PC-9 (cell line): ENCODE measurements around the gene VWC2. TPM values are rescaled to one million over a fixed set of nuclear protein-coding genes. Genes with fewer than 3 reads are reported as not detected.

ENCODE experiments used
- BruUV-seq: library from RNA; stranded (reverse); fragments of 400-500 nt; replicated peaks from 2 replicates; lab custom pipeline; 2021; lab: Mats Ljungman, UMichigan
- CTCF ChIA-PET: fragments of 300-600 bp; sonication (Branson Sonifier 250); formaldehyde crosslinking; loops from one replicate; lab custom pipeline; 2022; ENCODE audit warnings: antibody characterized with exemption; lab: Charles Lee
- POLR2A ChIA-PET: fragments of 300-600 bp; sonication (Branson Sonifier 250); formaldehyde crosslinking; loops from one replicate; lab custom pipeline; 2022; ENCODE audit warnings: antibody characterized with exemption; ENCODE audit not compliant: unreplicated experiment; lab: Charles Lee
- DNase-seq, 2 experiments: peaks; one replicate each; pipeline versions ENCODE4 v3.0.0 to v3.0.0-alpha.2; 2015 to 2022; ENCODE audit warnings: mixed read lengths in 1 of 2
- H2AFZ ChIP-seq: fragments of 200-600 bp; sonication (generic); 2 replicates; pipeline ENCODE4 v1.8.1; 2017; ENCODE audit warnings: antibody characterized with exemption
- H3F3A ChIP-seq: fragments of 200-600 bp; sonication (generic); 2 replicates; pipeline ENCODE4 v1.8.1; 2017; ENCODE audit warnings: antibody characterized with exemption, mild to moderate bottlenecking, low read depth; ENCODE audit not compliant: insufficient read depth
- H3K27ac ChIP-seq: fragments of 200-600 bp; sonication (generic); 2 replicates; pipeline ENCODE4 v1.6.1; 2016; ENCODE audit warnings: mixed run types
- H3K27me3 ChIP-seq: fragments of 200-600 bp; sonication (generic); 2 replicates; pipeline ENCODE4 v1.6.1; 2016; ENCODE audit warnings: low read depth, mixed run types; ENCODE audit not compliant: insufficient read depth
- H3K36me3 ChIP-seq: fragments of 200-600 bp; sonication (generic); 2 replicates; pipeline ENCODE4 v1.6.1; 2016; ENCODE audit warnings: low read depth, mixed run types
- H3K4me1 ChIP-seq: fragments of 200-600 bp; sonication (generic); replicated peaks from 2 replicates; pipeline ENCODE4 v1.6.1; 2016; ENCODE audit warnings: mixed run types; ENCODE audit not compliant: insufficient read depth
- H3K4me2 ChIP-seq: fragments of 200-600 bp; sonication (generic); 2 replicates; pipeline ENCODE4 v1.6.1; 2017; ENCODE audit warnings: mixed run types
- H3K4me3 ChIP-seq: fragments of 200-600 bp; sonication (generic); 2 replicates; pipeline ENCODE4 v1.6.1; 2016; ENCODE audit warnings: mixed run types
- H3K79me2 ChIP-seq: fragments of 200-600 bp; sonication (generic); 2 replicates; pipeline ENCODE4 v1.6.1; 2017; ENCODE audit warnings: low read depth, mixed run types
- H3K9me2 ChIP-seq: fragments of 200-600 bp; sonication (generic); 2 replicates; pipeline ENCODE4 v1.8.1; 2017; ENCODE audit warnings: mild to moderate bottlenecking; ENCODE audit not compliant: insufficient read depth
- H3K9me3 ChIP-seq: fragments of 200-600 bp; sonication (generic); 2 replicates; pipeline ENCODE4 v1.8.1; 2016; ENCODE audit warnings: low read depth; ENCODE audit not compliant: insufficient read depth
- H4K20me1 ChIP-seq: fragments of 200-600 bp; sonication (generic); 2 replicates; pipeline ENCODE4 v1.8.1; 2017; ENCODE audit not compliant: insufficient read depth
- EZH2 ChIP-seq: fragments of 200-600 bp; sonication (generic); IDR thresholded peaks from 2 replicates; pipeline ENCODE4 v1.8.0; 2017; ENCODE audit warnings: antibody characterized with exemption, low read depth
- intact Hi-C: fragments of 100-400 bp; cut with micrococcal nuclease; formaldehyde crosslinking; loops from one replicate; pipeline ENCODE4 v1.10.0; 2022; ENCODE audit not compliant: unreplicated experiment
- total RNA-seq: library from RNA; stranded (reverse); gene quantifications from 2 replicates; pipeline ENCODE4 v1.2.3, GENCODE V29; 2021
- TF ChIP-seq, protein P1 (sequence below): fragments of 200-600 bp; sonication (generic); conservative IDR thresholded peaks from 2 replicates; pipeline ENCODE4 v1.6.1; 2017; ENCODE audit warnings: mixed run types, antibody characterized with exemption, mild to moderate bottlenecking, moderate library complexity

The VWC2 gene
- total RNA-seq, 1 experiment from 2014 or later = not detected

DNA sequence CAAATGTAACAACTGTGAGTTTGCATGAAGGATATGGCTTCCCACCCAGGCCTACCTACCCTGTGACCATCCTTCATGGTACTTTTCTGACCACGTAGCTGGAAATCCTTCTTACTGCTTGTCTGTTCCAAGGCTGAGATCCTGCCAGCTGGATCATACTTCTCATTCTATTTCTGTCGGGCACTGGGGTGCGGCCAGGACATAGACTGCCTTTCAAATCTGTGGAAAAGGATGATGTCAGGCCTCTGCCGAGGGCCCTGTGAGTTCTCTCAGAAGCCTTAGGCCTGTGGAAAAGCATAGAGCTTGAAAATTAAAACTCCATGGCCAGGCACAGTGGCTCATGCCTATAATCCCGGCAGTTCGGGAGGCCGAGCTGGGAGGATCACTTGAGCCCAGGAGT lies 10.0 kb downstream of the VWC2 start:
- Histone ChIP-seq H3K79me2 (no peaks in the 10 kb centered on the region), H3K27me3 (no peaks in the 10 kb centered on the region; the same call in 1 of the 2 replicates), H3K36me3 (no peaks in the 10 kb centered on the region), H3K9me2 (no peaks in the 10 kb centered on the region), H3K4me3 (no peak overlapping the region), H3K4me2 (no peak overlapping the region), H4K20me1 (no peaks in the 10 kb centered on the region), H3K4me1 (no peaks in the 10 kb centered on the region), H3F3A (no peaks in the 10 kb centered on the region), H2AFZ (no peak overlapping the region), H3K9me3 (no peaks in the 10 kb centered on the region), H3K27ac (no peak overlapping the region)
- no TSS peak for BruUV-seq
- TF ChIP-seq, protein P1, sequence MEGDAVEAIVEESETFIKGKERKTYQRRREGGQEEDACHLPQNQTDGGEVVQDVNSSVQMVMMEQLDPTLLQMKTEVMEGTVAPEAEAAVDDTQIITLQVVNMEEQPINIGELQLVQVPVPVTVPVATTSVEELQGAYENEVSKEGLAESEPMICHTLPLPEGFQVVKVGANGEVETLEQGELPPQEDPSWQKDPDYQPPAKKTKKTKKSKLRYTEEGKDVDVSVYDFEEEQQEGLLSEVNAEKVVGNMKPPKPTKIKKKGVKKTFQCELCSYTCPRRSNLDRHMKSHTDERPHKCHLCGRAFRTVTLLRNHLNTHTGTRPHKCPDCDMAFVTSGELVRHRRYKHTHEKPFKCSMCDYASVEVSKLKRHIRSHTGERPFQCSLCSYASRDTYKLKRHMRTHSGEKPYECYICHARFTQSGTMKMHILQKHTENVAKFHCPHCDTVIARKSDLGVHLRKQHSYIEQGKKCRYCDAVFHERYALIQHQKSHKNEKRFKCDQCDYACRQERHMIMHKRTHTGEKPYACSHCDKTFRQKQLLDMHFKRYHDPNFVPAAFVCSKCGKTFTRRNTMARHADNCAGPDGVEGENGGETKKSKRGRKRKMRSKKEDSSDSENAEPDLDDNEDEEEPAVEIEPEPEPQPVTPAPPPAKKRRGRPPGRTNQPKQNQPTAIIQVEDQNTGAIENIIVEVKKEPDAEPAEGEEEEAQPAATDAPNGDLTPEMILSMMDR = no peak
- no peak for TF ChIP-seq EZH2
- ChIA-PET POLR2A (no interaction called here), CTCF (no interaction called here)
- DNase-seq = no peak
- intact Hi-C loops = no loop called here

DNA sequence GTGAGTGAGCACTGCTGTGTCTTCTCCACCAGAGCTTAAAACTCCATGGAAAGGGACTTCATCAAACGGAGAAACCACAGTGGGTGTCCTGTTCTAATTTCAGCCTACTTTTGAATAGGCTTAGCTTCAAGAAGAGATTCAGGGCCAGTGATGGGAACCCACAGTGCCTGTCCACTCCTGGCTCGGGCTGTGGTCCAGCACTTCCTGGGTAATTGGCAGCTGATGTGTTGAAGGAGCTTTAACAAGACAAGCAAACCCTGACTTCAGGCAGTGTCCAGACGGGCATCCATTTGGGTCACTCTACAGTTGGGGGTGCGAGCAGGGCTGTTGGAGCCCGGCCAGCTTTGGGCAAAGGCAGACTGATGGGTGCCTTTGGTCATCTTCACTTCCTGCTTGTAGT lies 14.5 kb downstream of the VWC2 start:
- Histone ChIP-seq H2AFZ (no peak overlapping the region), H3K9me3 (no peaks in the 10 kb centered on the region), H3K79me2 (no peaks in the 10 kb centered on the region), H3K9me2 (no peaks in the 10 kb centered on the region), H3K27me3 (peaks cover 21% of the 10 kb centered on the region), H3K36me3 (no peaks in the 10 kb centered on the region), H3K4me3 (no peak overlapping the region), H3K27ac (no peak overlapping the region), H3F3A (no peaks in the 10 kb centered on the region), H3K4me2 (no peak overlapping the region), H4K20me1 (no peaks in the 10 kb centered on the region), H3K4me1 (no peaks in the 10 kb centered on the region)
- intact Hi-C loops = no loop called here
- TF ChIP-seq, protein P1 = no peak
- no peak for TF ChIP-seq EZH2
- BruUV-seq = no TSS peak
- ChIA-PET POLR2A (interaction anchor here (0.6 kb wide), 1 partner anchor 489 kb away, joined by 9 read pairs; no protein-coding TSS in a partner anchor), CTCF (no interaction called here)
- no peak for DNase-seq

DNA sequence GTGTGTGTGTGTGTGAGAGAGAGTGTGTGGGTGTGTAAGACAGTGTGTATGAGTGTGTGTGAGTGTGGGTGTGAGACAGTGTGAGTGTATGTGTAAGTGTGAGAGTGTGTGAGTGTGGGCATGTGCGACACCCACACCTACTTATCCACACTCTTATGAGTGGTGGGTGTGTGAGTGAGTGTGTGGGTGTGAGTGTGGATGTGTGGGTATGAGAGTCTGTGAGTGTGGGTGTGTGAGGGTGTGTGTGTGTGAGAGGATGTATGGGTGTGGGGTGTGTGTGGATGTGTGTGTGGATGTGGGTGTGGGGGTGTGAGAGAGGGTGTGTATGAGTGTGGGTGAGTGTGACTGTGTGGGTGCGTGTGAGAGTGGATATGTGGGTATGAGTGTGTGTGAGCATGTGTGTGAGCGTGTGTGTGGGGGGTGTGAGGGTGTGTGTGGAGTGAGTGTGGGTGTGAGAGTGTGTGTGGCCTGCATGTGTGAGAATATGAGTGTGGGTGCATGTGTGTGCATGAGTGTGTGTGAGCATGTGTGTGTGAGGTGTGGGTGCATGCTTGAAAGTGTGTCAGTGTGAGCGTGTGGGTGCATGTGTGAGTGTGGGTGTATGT lies 15.1 kb downstream of the VWC2 start:
- Histone ChIP-seq H3F3A (no peaks in the 10 kb centered on the region), H3K4me2 (no peak overlapping the region), H2AFZ (no peak overlapping the region), H3K4me3 (no peak overlapping the region), H3K9me3 (no peaks in the 10 kb centered on the region), H3K36me3 (no peaks in the 10 kb centered on the region), H4K20me1 (no peaks in the 10 kb centered on the region), H3K9me2 (no peaks in the 10 kb centered on the region), H3K79me2 (no peaks in the 10 kb centered on the region), H3K27ac (no peak overlapping the region), H3K27me3 (peaks cover 23% of the 10 kb centered on the region), H3K4me1 (no peaks in the 10 kb centered on the region)
- TF ChIP-seq, protein P1 = no peak
- no peak for TF ChIP-seq EZH2
- DNase-seq = no peak
- ChIA-PET CTCF (no interaction called here), POLR2A (interaction anchor here (0.6 kb wide), 1 partner anchor 489 kb away, joined by 9 read pairs; no protein-coding TSS in a partner anchor)
- no TSS peak for BruUV-seq
- intact Hi-C loops = no loop called here
